ENCODE measurements around the gene PCP4.

PCP4 gene

DNA sequence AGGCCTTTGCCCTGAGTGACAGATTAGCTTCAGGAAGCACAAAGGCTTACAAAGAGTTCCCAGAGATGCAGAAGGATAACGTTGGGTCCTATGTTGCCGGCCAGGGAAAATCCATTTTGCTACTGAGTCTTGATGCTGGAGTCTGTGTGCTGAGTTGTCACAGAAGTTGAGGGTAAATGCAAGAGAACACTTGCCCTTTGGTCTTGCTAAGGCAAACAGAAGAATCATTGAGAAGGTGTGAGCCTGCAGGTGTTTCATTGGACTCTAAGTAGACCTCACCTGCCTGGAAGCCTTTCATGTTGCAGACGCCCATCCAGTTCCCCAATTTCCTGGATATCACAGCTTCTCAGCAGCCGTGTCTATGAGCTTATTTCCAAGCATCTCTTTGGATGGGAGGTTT, 105.2 kb downstream of the PCP4 start:
- no peak for DNase-seq (ENCODE audit: low read depth in 3 of 3)

DNA sequence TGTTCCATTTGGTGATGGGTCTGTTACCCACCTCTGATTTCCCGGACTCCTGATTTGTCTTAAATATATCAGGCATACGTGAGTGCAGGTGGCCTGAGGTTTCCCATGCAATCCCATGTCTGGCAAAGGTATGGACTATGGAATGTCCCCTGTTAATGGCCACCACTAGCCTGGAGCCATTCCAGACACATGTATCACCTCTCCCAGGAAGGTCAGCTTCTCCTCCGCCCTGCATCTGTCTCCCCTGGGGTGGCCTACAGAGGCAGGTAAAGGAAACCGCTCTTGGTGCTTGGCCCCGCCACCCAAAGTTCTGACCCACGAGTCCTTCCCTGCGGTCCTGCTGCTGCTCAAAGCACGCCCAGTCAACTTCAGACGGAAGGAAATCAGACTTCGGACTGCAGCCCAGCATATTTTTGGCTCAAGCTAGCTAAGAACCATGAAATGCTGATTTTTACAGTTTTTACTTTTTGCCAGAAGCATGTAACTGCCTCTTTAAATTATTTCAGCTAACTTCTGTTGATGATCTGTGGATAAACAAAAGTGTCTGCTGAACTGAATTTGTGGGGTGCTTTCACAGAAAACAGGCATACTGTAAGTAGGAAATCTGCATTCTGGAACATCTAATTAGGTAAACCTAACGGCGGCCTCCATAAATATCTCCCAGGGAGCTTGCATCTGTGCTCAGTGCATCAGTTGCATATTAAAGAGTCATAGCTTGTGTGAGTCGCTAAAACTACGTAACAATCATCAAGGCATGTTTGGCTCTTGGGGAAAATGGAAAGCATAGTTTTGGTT, 105.9 kb downstream of the PCP4 start:
- DNase-seq (ENCODE audit: low read depth in 3 of 3), result no peak

DNA sequence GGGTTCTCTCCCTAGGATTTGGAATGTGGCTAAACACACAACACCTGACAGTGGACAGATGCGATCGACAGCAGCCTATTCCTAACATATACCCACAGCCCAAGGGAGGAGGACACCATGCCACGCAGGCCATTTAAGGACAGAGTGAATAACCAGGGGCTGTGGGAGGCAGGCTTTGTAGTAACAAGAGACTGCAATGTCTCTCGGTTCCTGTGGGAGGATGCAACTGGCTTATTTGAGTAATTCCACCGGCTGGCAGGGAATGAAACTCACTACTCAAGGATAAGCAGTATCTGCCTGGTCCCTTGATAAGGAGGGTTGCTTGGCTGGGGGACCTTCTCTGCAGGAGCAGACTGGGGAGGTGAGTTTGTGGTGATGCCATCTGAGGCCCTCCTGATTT, 109.6 kb downstream of the PCP4 start:
- DNase-seq (ENCODE audit: low read depth in 3 of 3), result no peak
